NB4 (cell line): ENCODE measurements around the gene GLCE.
A peak's percentile ranks its signal among the peaks of the same experiment; 100 is the strongest.

Experiments
- DNase-seq: peaks from one replicate; pipeline ENCODE4 v3.0.0; 2010; ENCODE audit warnings: low read depth
- H3K4me3 ChIP-seq: one replicate; pipeline ENCODE4 v1.5.1; 2011; ENCODE audit warnings: mild to moderate bottlenecking, low read depth, low read length, moderate library complexity
- CTCF ChIP-seq: IDR thresholded peaks from one replicate; pipeline ENCODE4 v1.5.1; 2012; ENCODE audit warnings: low read depth, low read length
- MAX ChIP-seq: IDR thresholded peaks from 2 replicates; pipeline ENCODE4 v1.6.1; 2011; ENCODE audit warnings: low read depth, low read length
- MYC ChIP-seq: IDR thresholded peaks from 2 replicates; pipeline ENCODE4 v1.6.1; 2011; ENCODE audit warnings: low read depth, low read length
- POLR2A ChIP-seq: IDR thresholded peaks from 2 replicates; pipeline ENCODE4 v1.6.1; 2011; ENCODE audit warnings: mild to moderate bottlenecking; ENCODE audit not compliant: insufficient read length; ENCODE audit errors: extremely low read depth

The GLCE gene

GRCh38 chr15:69226023-69226355 lies 65.6 kb downstream of the GLCE start:
- no peak overlapping the region for H3K4me3 ChIP-seq
- TF ChIP-seq MAX (no peak), MYC (no peak), POLR2A (no peak), CTCF (no peak)
- no peak for DNase-seq

GRCh38 chr15:69232144-69232543 lies 71.7 kb downstream of the GLCE start:
- DNase-seq = peak; percentile 4
- TF ChIP-seq MYC (no peak), CTCF (no peak), POLR2A (no peak), MAX (no peak)
- no peak overlapping the region for H3K4me3 ChIP-seq

- no peak overlapping the region for H3K4me3 ChIP-seq
- no peak for DNase-seq
- TF ChIP-seq POLR2A (no peak), CTCF (no peak), MAX (no peak), MYC (no peak)
These were observed 72.3 kb downstream of the GLCE start for GRCh38 chr15:69232765-69233164.

- no peak for DNase-seq
- no peak for TF ChIP-seq MAX
- TF ChIP-seq POLR2A = no peak
- no peak for TF ChIP-seq CTCF
- TF ChIP-seq MYC = no peak
- H3K4me3 ChIP-seq = no peak overlapping the region
These were observed 74.2 kb downstream of the GLCE start for GRCh38 chr15:69234676-69235075.

- no peak for DNase-seq
- no peak overlapping the region for H3K4me3 ChIP-seq
- no peak for TF ChIP-seq MAX
- TF ChIP-seq POLR2A = no peak
- TF ChIP-seq MYC = no peak
- no peak for TF ChIP-seq CTCF
These were observed 76.1 kb downstream of the GLCE start for GRCh38 chr15:69236505-69236904.

- no peak for DNase-seq
- TF ChIP-seq MYC (no peak), MAX (no peak), POLR2A (no peak), CTCF (no peak)
- H3K4me3 ChIP-seq = no peak overlapping the region
These were observed 77.3 kb downstream of the GLCE start for GRCh38 chr15:69237718-69238117.
